Neural cell (in vitro differentiated cells): Measurements from ENCODE around the gene PARD6A.

Experiments used
- CTCF ChIP-seq: fragments of 450-650 bp; IDR thresholded peaks from 2 replicates; pipeline ENCODE4 v1.5.1; 2014; ENCODE audit warnings: antibody characterized with exemption, mild to moderate bottlenecking, moderate library complexity; ENCODE audit not compliant: poor library complexity, severe bottlenecking
- EP300 ChIP-seq: fragments of 450-650 bp; conservative IDR thresholded peaks from 2 replicates; pipeline ENCODE4 v1.6.1; 2014; ENCODE audit warnings: antibody characterized with exemption, mild to moderate bottlenecking, moderate library complexity; ENCODE audit not compliant: poor library complexity, severe bottlenecking
- TAF1 ChIP-seq: IDR thresholded peaks from 2 replicates; pipeline ENCODE4 v1.6.1; 2012; ENCODE audit warnings: low read depth

DNA sequence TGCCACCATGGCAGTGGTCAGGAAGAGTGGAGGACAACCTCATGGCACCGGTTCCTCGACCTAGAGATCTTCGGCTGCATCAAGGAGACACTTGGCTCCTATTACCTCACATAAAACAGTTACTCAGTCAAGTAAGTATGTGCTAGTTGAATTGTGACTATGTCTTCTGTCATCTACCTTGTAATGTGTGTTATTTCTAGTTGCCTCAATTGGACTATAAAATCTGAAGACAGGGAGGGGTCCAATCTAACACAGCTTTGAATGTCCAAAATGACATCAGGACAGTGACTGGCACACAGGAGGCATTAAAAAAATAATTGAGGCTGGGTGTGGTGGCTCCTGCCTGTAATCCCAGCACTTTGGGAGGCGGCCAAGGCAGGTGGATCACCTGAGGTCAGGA, 23.0 kb downstream of the PARD6A start:
- no peak for TF ChIP-seq EP300
- no peak for TF ChIP-seq CTCF
- no peak for TF ChIP-seq TAF1
